MCF 10A (cell line): Measurements from ENCODE around the gene RGS3. TPM values are rescaled to one million over a fixed set of nuclear protein-coding genes. Genes with fewer than 3 reads are reported as not detected.
A peak's percentile ranks its signal among the peaks of the same experiment; 100 is the strongest.

Source experiments
- BruUV-seq: library from RNA; stranded (reverse); fragments of 400-500 nt; replicated peaks from 2 replicates; lab custom pipeline; 2021; lab: Mats Ljungman, UMichigan
- CTCF ChIA-PET: fragments of 300-600 bp; sonication (Branson Sonifier 250); formaldehyde crosslinking; extraction: SDS; loops from one replicate; lab custom pipeline; 2021; ENCODE audit warnings: antibody characterized with exemption, inconsistent platforms; lab: Yijun Ruan, JAX
- POLR2A ChIA-PET: fragments of 300-600, 350-650 bp; sonication (Branson Sonifier 250); formaldehyde crosslinking; extraction: SDS; loops from one replicate; lab custom pipeline; 2020; ENCODE audit warnings: antibody characterized with exemption, inconsistent platforms; lab: Yijun Ruan, JAX
- DNase-seq: peaks from one replicate; pipeline ENCODE4 v3.0.0-alpha.2; 2018; ENCODE audit not compliant: unreplicated experiment
- H3K27ac Mint-ChIP-seq: one replicate; pipeline ENCODE4 v1.8.0; 2022; ENCODE audit warnings: mild to moderate bottlenecking, low read depth, mixed read lengths; ENCODE audit not compliant: unreplicated experiment
- H3K27me3 Mint-ChIP-seq: one replicate; pipeline ENCODE4 v1.8.0; 2022; ENCODE audit warnings: mixed read lengths; ENCODE audit not compliant: insufficient read depth, unreplicated experiment
- H3K36me3 Mint-ChIP-seq: one replicate; pipeline ENCODE4 v1.8.0; 2022; ENCODE audit warnings: mild to moderate bottlenecking, moderate library complexity, mixed read lengths; ENCODE audit not compliant: insufficient read depth, unreplicated experiment
- H3K4me1 Mint-ChIP-seq: one replicate; pipeline ENCODE4 v1.8.0; 2022; ENCODE audit warnings: mixed read lengths; ENCODE audit not compliant: insufficient read depth, unreplicated experiment
- H3K4me3 Mint-ChIP-seq: one replicate; pipeline ENCODE4 v1.8.0; 2022; ENCODE audit warnings: mild to moderate bottlenecking, moderate library complexity, mixed read lengths; ENCODE audit not compliant: unreplicated experiment
- H3K9me3 Mint-ChIP-seq: one replicate; pipeline ENCODE4 v1.8.0; 2022; ENCODE audit warnings: mixed read lengths; ENCODE audit not compliant: unreplicated experiment
- CTCF ChIP-seq: fragments of 200-600 bp; IDR thresholded peaks from one replicate; pipeline ENCODE4 v1.8.0; 2022; ENCODE audit warnings: antibody characterized with exemption, mild to moderate bottlenecking; ENCODE audit not compliant: unreplicated experiment
- intact Hi-C: fragments of 100-400 bp; cut with micrococcal nuclease; formaldehyde crosslinking; loops from 2 replicates; pipeline ENCODE4 v1.14.1; 2022
- total RNA-seq: library from RNA; stranded (reverse); gene quantifications from 2 replicates; pipeline ENCODE4 v1.2.3, GENCODE V29; 2022

RGS3 gene
- total RNA-seq, 1 experiment from 2014 or later = 32.1 TPM

GRCh38 chr9:113525831-113526230, 62.3 kb downstream of the RGS3 start:
- Mint-ChIP-seq H3K27ac (no peak overlapping the region), H3K4me3 (no peak overlapping the region), H3K4me1 (peaks cover 9% of the 10 kb centered on the region), H3K36me3 (no peaks in the 10 kb centered on the region), H3K27me3 (no peaks in the 10 kb centered on the region), H3K9me3 (no peaks in the 10 kb centered on the region)
- intact Hi-C loops = no loop called here
- DNase-seq = no peak
- ChIA-PET CTCF (interaction anchor here (0.5 to 1.7 kb wide), 4 partner anchors 75 to 132 kb away, joined by 3 to 7 read pairs (median 4); no protein-coding TSS in a partner anchor), POLR2A (no interaction called here)
- no peak for TF ChIP-seq CTCF
- BruUV-seq = no TSS peak

GRCh38 chr9:113526231-113526746, 62.8 kb downstream of the RGS3 start:
- CTCF ChIA-PET = interaction anchor here (0.5 to 1.7 kb wide), 5 partner anchors 53 to 132 kb away, joined by 3 to 7 read pairs (median 3); no protein-coding TSS in a partner anchor
- H3K27ac Mint-ChIP-seq = no peak overlapping the region
- H3K4me1 Mint-ChIP-seq = peaks cover 9% of the 10 kb centered on the region
- H3K4me3 Mint-ChIP-seq = no peak overlapping the region
- no peaks in the 10 kb centered on the region for H3K36me3 Mint-ChIP-seq
- BruUV-seq = no TSS peak
- H3K9me3 Mint-ChIP-seq = no peaks in the 10 kb centered on the region
- POLR2A ChIA-PET = no interaction called here
- TF ChIP-seq CTCF = no peak
- DNase-seq = no peak
- H3K27me3 Mint-ChIP-seq = no peaks in the 10 kb centered on the region
- intact Hi-C loops = no loop called here

DNA sequence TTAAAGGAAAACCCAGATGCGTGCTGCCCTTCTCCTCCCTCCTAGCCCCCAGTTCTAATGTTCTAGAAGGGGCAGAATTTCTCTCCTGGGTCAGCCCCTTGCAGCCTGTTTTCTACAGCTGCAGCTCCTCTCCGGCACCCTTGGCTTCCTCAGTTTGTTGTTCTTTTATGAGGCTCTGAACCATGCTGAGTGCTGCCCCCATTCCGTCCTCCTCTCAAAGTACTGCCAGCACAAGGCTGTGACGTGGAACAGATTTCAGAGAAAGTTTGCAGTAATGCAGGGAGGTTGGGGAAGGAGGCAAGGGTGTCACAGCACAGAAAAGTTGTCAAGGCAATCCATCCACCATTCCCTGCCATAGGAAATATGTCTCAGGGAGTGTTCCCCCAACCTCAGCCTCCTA, 63.3 kb downstream of the RGS3 start:
- BruUV-seq = no TSS peak
- no peaks in the 10 kb centered on the region for H3K36me3 Mint-ChIP-seq
- POLR2A ChIA-PET = no interaction called here
- H3K27ac Mint-ChIP-seq = no peak overlapping the region
- CTCF ChIA-PET = interaction anchor here (0.6 to 1.7 kb wide), 4 partner anchors 53 to 139 kb away, joined by 3 to 7 read pairs (median 3); no protein-coding TSS in a partner anchor
- no peaks in the 10 kb centered on the region for H3K9me3 Mint-ChIP-seq
- no peaks in the 10 kb centered on the region for H3K27me3 Mint-ChIP-seq
- H3K4me1 Mint-ChIP-seq = peaks cover 9% of the 10 kb centered on the region
- no peak for TF ChIP-seq CTCF
- DNase-seq = no peak
- H3K4me3 Mint-ChIP-seq = no peak overlapping the region
- intact Hi-C loops = no loop called here

- Mint-ChIP-seq H3K9me3 (no peaks in the 10 kb centered on the region), H3K4me3 (no peak overlapping the region), H3K4me1 (peaks cover 9% of the 10 kb centered on the region), H3K36me3 (no peaks in the 10 kb centered on the region), H3K27ac (no peak overlapping the region), H3K27me3 (no peaks in the 10 kb centered on the region)
- DNase-seq = peak; percentile 40
- no TSS peak for BruUV-seq
- intact Hi-C loops = no loop called here
- POLR2A ChIA-PET = no interaction called here
- CTCF ChIA-PET = interaction anchor here (0.6 to 1.0 kb wide), 2 partner anchors 127 to 164 kb away, joined by 3 read pairs; no protein-coding TSS in a partner anchor
- TF ChIP-seq CTCF = no peak
These were observed 64.6 kb downstream of the RGS3 start for GRCh38 chr9:113528088-113528487.
